Right lobe of liver (tissue), 4 donors: Measurements from ENCODE around the gene NFASC.
A peak's percentile ranks its signal among the peaks of the same experiment; 100 is the strongest.

ENCODE experiments used
- CTCF ChIP-seq, 4 donors: fragments of 200-600 bp in 3 of 4; fragments of 450-650 bp in 1 of 4; IDR thresholded peaks; one replicate each; pipeline versions ENCODE4 v1.5.1 to v1.8.0; 2016 to 2022; ENCODE audit warnings: antibody characterized with exemption in 4 of 4, mild to moderate bottlenecking in 2 of 4
- POLR2A ChIP-seq: fragments of 450-650 bp; IDR thresholded peaks from one replicate; pipeline ENCODE4 v1.6.1; 2017; ENCODE audit warnings: antibody characterized with exemption, mild to moderate bottlenecking
- donor health status: DM: no; HTN: no; CAD: no.
- donor health status: DM: no; HTN: no; CAD: no.
- donor health status: DM: no; HTN: yes; CAD: no.

- TF ChIP-seq POLR2A = no peak
- TF ChIP-seq CTCF (IDR thresholded peaks at IDR 0.05) = peak; percentile 77 to 81 (median 80)
These were observed 105.0 kb downstream of the NFASC start for GRCh38 chr1:204975568-204976235.
